HG02870 (cell line): ENCODE results near the gene AFMID.

ENCODE experiments used
- ATAC-seq: cut with Tn5 transposase; IDR thresholded peaks from one replicate; pipeline ENCODE4 v1.9.1; 2021; ENCODE audit warnings: mild to moderate bottlenecking, moderate library complexity; ENCODE audit not compliant: unreplicated experiment

The AFMID gene

DNA sequence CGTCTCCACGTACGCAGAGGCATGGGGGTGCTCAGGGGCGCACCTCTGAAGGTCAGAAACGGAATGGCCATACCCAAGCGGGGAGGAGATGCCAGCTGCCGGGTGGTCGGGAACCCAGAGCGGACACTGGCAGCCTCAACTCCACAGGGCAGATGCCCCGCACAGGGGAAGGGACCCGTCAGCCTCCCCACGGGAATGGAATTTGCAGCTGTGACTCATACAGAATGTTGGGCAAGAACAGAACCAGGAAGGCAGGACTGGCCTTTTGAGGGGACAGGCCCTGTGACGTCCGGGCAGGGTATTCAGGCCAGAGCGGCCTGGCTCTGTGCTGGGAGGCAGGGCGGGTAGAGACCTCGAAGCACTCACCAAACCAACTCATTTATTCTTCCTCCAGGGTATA is 7.8 kb upstream of the AFMID start:
- ATAC-seq = no peak

DNA sequence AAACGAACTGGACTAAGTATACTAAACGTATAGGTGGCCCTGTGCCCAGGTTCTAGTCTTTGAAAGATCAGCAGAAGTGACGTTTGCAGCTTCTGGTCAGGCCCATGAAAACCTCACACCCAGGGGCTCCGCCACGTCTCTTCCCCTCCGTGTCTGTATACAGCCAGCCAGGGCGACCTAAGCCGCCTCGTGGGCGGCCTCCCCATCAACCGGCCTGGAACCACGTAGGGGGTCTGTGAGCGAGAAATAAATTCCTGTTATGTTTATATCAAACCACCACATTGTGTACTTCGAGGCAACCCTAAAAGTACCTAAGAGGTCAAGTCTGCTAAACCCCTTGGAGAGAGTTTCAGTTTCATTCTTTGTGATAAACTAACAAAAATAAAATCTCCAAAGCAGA is 7.1 kb upstream of the AFMID start:
- ATAC-seq = no peak

DNA sequence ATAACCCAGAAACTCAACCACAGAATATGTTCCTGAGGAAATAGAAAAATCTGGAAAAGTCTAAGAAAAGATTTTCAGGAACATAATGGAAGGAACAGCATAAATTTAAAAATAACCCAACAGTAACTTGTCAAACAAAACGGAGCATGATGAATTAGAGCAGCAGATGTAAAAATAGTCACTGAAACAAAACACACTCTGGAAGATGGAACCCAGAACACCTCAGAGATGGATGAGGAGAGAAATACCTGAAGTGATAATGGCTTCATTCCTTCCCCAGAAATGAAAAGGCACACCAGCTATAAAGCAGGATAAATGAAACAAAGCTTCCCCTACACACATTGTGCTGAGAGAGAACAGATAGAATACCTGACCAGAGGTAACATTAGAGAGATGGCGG is 6.7 kb upstream of the AFMID start:
- no peak for ATAC-seq

DNA sequence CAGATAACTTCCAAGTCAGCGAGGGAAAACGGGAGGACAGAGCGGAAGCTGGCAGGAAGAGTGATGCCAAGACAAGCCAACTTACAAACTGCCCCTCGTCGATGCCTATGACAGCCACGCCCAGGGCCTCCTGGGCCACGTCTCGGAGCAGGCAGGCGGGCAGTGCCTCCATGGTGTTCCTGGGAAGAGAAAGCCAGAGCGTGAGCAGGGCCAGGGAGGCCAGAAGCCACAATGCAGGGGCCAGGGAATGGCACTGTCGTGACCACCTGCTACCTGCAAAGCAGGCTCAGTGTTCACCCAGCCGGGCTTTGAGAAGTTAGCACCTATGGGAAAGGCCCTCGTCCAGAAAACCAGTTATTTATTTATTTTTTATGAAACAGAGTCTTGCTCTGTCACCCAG is 4.7 kb upstream of the AFMID start:
- ATAC-seq = no peak

DNA sequence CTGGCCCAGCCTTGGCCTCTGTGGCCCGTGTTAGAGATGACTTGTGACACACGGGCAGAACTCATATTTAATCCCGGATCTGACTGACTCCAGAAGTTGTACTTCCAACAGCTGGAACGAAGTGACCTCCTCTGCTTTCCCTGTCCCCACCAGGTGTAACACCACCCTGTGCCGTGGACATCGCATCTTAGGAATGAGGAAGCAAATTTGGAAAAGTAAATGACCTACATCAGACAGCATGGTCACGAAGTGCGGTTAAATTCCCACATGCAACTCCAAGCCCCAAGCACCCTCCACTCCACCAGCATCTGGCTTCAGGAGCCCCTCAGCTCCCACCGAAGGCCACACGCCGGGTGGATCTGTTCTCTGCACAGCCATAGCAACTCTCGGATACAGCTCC is 3.2 kb upstream of the AFMID start:
- no peak for ATAC-seq

DNA sequence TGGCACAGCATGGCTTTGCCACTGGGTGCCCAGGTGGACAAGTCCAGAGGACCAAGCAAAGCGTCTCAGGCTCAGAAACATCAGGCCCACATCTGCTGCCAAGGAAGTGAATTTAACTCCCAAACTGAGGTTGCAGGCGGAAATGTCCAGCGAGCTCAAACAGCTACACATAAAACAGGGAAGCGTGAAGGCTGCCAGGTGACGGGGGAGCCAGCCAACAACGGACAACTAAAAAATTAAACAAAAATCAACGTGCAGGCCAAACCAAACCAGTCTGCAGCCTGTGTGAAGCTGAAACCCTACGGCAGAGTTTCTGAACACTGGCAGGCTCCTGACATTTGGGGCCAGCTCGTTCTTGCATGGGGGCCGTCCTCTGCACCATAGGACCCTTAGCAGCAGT is 2.8 kb upstream of the AFMID start:
- ATAC-seq = no peak

DNA sequence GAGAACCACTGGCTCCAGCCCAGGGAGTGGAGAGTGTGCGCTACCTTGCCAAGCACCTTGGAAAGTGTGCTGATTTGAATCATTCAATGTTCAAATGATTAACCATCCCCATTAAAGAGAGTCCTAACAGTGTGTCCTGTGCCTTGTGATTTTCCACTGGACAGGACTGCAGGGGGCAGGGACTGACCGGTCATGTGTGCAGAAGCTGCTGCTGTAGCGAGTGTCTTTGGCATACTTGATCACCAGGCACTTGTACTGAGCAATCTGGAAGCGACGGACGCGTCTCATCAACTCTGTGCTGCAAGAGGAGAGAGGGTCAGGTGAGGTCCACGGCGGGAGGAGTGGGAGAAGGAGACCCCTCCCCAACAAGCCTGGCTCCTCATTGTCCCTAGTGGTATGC is 2.3 kb upstream of the AFMID start:
- ATAC-seq = no peak

DNA sequence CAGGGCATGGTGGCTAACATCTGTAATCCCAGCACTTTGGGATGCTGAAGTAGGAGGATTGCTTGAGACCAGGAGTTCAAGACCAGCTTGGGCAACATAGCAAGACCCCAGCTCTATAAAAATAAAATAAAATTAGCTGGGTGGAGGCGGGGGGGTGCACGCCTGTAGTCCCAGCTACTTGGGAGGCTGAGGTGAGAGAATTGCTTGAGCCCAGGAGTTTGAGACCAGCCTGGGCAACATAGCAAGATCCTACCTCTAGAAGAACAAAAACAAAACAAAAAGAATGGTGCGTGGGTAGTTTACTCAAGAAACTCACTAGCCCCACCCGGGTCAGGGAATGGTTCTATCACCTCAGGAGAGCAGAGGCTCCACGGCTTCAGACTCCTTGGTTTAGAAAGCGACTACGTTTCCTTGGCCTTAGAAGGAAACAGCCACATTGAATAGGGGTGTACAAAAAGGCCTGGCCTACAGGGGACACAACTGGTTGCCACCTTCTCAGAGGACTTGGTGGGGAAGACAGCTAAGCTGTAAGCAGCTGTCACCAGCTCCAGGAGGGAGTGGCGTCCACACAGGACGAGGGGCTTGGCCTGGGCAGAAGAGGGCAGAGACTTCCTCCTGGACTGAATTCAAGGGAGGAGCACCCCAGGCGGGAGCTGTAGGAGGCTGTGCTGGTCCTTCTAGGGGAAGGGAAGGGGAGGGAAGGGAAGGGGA is 1.0 kb upstream of the AFMID start:
- ATAC-seq = no peak

DNA sequence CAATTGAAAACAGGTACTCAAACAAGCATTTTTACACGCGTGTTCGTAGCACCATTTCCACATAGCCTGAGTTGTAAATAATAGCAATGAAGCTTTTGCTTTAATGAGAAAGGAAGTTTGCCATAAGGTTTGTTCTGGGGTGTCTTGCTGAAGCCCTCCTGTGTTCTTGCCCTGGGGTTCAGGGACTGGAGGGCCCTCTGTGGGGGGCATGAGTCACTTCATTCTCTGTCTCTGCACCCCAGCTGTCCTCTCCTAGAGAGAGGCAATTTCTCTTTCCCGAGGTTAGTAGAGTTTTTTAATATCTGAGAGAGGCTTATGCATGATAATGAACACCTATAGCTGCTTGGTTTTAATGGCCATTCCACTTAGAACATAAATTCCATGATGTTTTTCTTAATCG is 9.6 kb downstream of the AFMID start:
- ATAC-seq = no peak

DNA sequence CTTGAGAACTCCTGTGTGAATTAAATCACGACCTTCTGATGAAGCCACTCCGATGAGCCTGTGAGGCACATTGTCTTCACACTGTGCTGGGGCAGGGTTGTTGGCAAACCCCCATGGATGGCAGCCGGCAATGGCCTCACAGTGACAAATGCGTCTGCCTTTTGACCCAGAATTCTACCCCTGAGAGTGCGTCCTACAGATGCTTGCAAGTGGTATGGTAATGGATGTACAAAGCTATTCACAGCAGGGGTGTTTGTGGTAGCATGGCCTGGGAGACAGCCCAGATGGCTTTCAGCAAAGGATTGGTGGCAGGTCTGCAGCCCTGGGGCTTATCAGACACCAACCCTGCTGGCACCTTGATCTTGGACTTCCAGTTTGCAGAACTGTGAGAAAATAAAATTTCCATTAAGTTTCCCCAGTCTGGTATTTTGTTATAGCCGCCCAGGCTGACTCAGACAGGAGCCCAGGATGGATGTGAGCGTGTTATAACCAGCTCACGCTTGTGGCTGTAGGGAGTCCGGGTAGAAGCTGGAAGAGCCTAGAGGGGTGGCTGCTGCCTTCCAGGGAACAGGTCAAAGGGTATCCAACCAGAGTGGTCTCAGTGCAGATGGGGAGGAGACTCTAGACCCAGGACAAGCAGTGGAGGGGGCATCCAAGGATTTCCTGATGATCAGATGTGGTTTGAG is 10.1 kb downstream of the AFMID start:
- ATAC-seq = no peak

DNA sequence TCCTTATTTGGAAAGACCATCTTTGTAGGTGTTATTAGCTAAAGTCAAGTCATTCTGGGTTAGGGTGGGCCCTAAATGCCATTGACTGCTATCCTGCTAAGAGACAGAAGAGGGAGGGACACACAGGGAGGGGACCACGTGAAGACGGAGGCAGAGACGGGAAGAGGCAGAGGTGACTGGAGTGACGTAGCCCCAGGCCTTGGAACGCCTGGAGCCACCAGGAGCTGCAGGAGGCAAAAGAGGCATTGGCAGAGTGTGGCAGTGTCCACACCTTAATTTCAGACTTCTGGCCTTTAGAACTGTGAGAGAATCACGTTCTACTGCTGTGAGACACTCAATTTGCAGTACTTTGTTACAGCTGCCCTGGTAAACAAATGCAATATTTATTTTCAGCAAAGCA is 13.3 kb downstream of the AFMID start:
- ATAC-seq = no peak

DNA sequence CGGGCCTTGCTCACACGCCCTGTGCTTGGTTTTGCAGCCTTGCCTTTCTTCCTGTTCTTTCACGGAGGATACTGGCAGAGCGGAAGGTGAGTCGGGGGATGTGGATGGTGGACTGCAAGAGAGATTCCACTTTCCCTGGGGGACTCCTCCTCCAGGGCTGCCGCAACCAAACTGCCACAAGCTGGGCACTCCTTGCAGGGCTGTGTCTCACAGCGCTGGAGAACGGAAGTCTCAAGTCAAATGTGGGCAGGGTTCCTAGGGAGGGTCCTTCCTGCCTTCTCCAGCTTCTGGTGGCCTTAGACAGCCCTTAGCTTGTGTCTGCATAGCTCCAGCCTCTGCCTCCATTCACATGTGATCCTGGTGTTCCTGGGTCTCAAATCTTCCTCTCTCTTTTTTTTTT is 15.5 kb downstream of the AFMID start:
- no peak for ATAC-seq

DNA sequence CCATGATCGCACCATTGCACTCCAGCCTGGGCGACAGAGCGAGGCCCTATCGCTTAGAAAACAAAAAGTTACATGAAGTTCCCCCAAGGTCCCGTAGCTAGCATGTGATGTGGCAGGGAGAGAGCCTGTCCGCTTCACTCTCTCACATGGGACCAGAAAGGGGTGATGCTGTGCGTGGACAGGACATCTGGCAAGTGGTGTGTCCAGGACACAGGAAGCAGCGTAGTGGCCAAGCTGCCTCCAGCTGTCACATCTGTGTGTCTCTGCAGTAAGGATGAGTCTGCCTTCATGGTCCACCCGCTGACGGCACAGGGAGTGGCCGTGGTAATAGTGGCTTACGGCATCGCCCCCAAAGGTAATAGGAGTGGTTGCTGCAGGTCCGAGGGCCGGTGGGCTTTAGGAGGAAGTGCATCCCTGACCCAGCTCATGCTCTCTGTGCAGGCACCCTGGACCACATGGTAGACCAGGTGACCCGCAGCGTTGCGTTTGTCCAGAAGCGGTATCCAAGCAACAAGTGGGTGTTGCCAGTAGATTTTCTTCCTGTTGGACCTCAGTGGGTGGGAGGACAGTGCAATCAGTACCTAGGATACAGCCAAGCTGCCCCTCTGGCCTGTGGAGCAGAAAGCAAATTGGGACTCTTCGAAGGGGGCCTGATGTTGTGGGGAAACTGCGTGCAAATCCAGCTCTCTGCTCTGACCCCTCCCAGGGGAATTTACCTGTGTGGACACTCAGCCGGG is 17.4 kb downstream of the AFMID start:
- ATAC-seq = no peak

DNA sequence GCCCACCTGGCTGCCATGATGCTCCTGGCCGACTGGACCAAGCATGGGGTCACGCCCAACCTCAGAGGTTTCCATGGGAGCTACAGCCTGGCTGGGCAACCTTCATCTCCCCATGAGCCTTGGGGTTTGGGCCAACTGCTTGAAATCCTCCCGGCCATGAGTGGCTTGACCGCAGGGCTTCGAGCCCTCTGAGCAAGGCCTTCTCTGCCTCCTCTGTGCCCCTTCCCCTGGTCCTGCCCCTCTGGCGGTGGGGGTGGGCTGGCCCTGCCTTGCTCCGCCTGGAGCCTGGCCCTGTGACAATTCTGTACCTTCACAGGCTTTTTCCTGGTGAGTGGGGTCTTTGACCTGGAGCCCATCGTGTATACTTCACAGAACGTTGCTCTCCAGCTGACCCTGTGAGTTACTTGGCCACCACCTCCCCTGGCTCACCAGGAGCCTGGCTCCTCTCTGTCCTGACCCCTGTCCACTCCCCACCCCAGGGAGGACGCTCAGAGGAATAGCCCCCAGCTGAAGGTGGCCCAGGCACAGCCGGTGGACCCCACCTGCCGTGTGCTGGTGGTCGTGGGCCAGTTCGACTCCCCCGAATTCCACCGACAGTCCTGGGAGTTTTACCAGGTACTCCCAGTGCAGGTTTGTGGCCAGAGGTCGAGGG is 18.1 kb downstream of the AFMID start:
- ATAC-seq = no peak

DNA sequence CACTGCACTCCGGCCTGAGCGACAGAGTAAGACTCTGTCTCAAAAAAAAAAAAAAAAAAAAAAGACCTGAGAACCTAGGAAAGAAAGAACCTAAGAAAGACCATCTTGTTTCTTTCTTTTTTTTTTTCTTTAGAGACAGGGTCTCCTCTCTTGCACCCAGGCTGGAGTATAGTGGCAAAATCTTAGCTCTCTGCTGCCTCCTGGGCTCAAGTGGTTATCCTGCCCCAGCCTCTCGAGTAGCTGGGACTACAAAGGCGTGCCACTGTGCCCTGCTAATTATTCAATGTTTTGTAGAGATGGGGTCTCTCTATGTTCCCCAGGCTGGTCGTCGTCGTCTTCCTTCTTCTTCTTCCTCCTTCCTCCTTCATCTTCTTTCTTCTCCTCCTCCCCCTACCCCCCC is 19.1 kb downstream of the AFMID start:
- no peak for ATAC-seq

DNA sequence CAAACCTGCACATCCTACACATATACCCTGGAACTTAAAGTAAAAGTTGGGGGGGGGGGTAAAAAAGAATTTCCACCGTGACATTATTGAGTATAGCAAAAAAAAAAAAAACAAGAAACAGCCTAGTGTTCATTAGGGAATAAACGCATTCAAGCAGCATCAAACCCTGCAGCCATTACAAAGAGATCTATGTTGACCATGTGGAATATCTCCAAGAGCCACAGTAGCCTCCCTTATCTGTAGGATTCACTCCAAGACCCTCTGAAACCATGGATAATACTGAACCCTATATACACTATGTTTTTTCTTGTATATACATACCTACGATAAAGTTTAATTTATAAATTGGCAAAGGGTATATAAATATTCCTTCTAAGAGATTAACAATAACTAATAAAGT is 21.3 kb downstream of the AFMID start:
- no peak for ATAC-seq

DNA sequence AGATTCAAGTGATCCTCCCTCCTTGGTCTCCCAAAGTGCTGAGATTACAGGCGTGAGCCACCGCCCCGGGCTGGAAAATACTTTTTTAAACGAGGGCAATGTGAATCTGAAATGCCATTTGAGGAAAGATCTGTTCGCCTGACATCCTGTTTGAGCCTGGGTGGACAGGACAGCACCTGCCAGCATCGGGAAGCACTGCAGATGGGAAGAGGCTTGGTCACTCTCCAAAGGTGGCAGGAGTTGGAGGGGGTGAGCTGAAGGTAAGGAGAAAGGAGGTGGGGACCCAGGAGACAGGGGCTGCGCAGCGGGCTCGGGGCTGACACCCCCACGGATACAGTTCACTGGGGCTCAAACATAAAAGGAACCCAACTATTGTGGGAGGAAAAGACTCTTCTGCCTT is 22.9 kb downstream of the AFMID start:
- ATAC-seq = no peak

DNA sequence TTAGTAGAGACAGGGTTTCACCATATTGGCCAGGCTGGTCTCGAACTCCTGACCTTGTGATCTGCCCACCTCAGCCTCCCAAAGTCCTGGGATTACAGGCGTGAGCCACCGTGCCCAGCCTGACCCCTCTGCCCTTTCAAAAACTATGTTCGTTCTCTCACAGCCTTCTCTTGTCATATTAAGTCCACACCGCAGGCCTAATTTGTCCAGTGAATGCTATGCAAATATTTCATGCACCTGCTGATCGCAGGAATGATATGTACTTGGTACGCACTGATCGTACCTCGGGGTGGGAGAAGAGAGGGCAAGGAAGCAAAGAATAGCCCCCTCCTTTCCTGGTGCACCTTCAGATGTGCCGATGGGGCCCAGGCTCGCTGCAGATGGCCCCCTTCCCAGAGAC is 23.9 kb downstream of the AFMID start:
- no peak for ATAC-seq

DNA sequence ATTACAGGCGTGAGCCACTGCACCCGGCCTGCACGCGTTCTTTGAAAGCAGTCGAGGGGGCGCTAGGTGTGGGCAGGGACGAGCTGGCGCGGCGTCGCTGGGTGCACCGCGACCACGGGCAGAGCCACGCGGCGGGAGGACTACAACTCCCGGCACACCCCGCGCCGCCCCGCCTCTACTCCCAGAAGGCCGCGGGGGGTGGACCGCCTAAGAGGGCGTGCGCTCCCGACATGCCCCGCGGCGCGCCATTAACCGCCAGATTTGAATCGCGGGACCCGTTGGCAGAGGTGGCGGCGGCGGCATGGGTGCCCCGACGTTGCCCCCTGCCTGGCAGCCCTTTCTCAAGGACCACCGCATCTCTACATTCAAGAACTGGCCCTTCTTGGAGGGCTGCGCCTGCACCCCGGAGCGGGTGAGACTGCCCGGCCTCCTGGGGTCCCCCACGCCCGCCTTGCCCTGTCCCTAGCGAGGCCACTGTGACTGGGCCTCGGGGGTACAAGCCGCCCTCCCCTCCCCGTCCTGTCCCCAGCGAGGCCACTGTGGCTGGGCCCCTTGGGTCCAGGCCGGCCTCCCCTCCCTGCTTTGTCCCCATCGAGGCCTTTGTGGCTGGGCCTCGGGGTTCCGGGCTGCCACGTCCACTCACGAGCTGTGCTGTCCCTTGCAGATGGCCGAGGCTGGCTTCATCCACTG is 27.0 kb downstream of the AFMID start, which contains the start of gene BIRC5:
Gene BIRC5 (plus strand): TSS at position 238 of the 690 bp plus-strand sequence. CDS start 64 bp downstream, at position 302.
- ATAC-seq = peak; percentile 68

DNA sequence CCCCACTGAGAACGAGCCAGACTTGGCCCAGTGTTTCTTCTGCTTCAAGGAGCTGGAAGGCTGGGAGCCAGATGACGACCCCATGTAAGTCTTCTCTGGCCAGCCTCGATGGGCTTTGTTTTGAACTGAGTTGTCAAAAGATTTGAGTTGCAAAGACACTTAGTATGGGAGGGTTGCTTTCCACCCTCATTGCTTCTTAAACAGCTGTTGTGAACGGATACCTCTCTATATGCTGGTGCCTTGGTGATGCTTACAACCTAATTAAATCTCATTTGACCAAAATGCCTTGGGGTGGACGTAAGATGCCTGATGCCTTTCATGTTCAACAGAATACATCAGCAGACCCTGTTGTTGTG is 27.5 kb downstream of the AFMID start:
- no peak for ATAC-seq
